Eye (tissue), 1 donor: ENCODE results near the gene CCDC14.
"Not testable (repeated sequence)": the region's sequence is repeated elsewhere in the genome, so short reads cannot be mapped to it uniquely, and the experiment has no call there.

ENCODE experiments used
- DNase-seq: peaks from one replicate; pipeline ENCODE4 v3.0.0-alpha.2; 2015

The CCDC14 gene

GRCh38 chr3:123960781-123961507 is at the start of gene CCDC14:
Gene CCDC14 (minus strand): TSS chr3:123961229. CDS start chr3:123961173, 56 bp downstream.
- peak; percentile 98 for DNase-seq

GRCh38 chr3:124008321-124008720 is 47.3 kb upstream of the CCDC14 start:
- not testable (repeated sequence) for DNase-seq

GRCh38 chr3:124007186-124007585 is 46.2 kb upstream of the CCDC14 start:
- peak; percentile 54 for DNase-seq

GRCh38 chr3:124002405-124003079 is 41.5 kb upstream of the CCDC14 start:
- not testable (repeated sequence) for DNase-seq

- peak; percentile 40 for DNase-seq
Observed at GRCh38 chr3:124001366-124001765, 40.3 kb upstream of the CCDC14 start.

- no peak for DNase-seq
Observed at GRCh38 chr3:123997543-123997942, 36.5 kb upstream of the CCDC14 start.

GRCh38 chr3:123993818-123994217 is 32.8 kb upstream of the CCDC14 start:
- DNase-seq, result no peak

GRCh38 chr3:123991730-123992588 is 30.9 kb upstream of the CCDC14 start, which contains the start of gene ROPN1:
Gene ROPN1 (minus strand): TSS chr3:123992124. CDS start chr3:123980481, 11,643 bp downstream.
- DNase-seq, result not testable (repeated sequence)

GRCh38 chr3:123986427-123986826 is 25.4 kb upstream of the CCDC14 start:
- DNase-seq, result no peak

GRCh38 chr3:123984957-123985356 is 23.9 kb upstream of the CCDC14 start:
- DNase-seq, result no peak

GRCh38 chr3:123984350-123984749 is 23.3 kb upstream of the CCDC14 start:
- no peak for DNase-seq

- DNase-seq, result not testable (repeated sequence)
Observed at GRCh38 chr3:123981317-123981716, 20.3 kb upstream of the CCDC14 start.

GRCh38 chr3:123980539-123980938 is 19.5 kb upstream of the CCDC14 start:
- no peak for DNase-seq

- peak; percentile 78 for DNase-seq
Observed at GRCh38 chr3:123979525-123980501, 18.8 kb upstream of the CCDC14 start.

- not testable (repeated sequence) for DNase-seq
Observed at GRCh38 chr3:123976904-123977303, 15.9 kb upstream of the CCDC14 start.

- not testable (repeated sequence) for DNase-seq
Observed at GRCh38 chr3:123976181-123976898, 15.3 kb upstream of the CCDC14 start.

GRCh38 chr3:123975030-123975429 is 14.0 kb upstream of the CCDC14 start:
- DNase-seq, result not testable (repeated sequence)

GRCh38 chr3:123971406-123971805 is 10.4 kb upstream of the CCDC14 start:
- DNase-seq, result peak; percentile 59

- not testable (repeated sequence) for DNase-seq
Observed at GRCh38 chr3:123967260-123967659, 6.2 kb upstream of the CCDC14 start.

GRCh38 chr3:123966799-123967198 is 5.8 kb upstream of the CCDC14 start:
- not testable (repeated sequence) for DNase-seq

GRCh38 chr3:123964793-123965192 is 3.8 kb upstream of the CCDC14 start:
- DNase-seq, result not testable (repeated sequence)
